Erythroblast (primary cell): Measurements from ENCODE around the gene GNE.
"Not testable (repeated sequence)": the region's sequence is repeated elsewhere in the genome, so short reads cannot be mapped to it uniquely, and the experiment has no call there.

ENCODE experiments used
- DNase-seq, 2 experiments: peaks; one replicate each; lab custom pipeline; 2025; lab: John Stamatoyannopoulos, UW
- GATA1 ChIP-seq: IDR thresholded peaks from 2 replicates; pipeline ENCODE4 v1.6.1; 2011; ENCODE audit warnings: low read depth, mild to moderate bottlenecking, control low read depth, low read length, moderate library complexity
- POLR2A ChIP-seq: IDR thresholded peaks from 2 replicates; pipeline ENCODE4 v1.6.1; 2011; ENCODE audit warnings: mild to moderate bottlenecking, low read length

Gene GNE

DNA sequence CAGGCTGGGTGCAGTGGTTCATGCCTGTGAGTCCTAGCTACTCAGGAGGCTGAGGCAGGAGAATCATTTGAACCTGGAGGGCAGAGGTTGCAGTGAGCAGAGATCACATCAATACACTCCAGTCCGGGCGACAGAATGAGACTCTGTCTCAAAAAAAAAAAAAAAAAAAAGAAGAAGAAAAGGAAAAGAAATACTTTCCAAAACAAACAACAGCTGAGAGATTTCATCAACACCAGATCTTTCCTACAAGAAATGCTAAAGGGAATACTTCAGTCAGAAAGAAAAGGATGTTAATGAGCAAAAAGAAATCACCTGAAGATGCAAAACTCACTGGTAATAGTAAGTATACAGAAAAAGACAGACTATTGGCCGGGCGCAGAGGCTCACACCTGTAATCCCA, 80.7 kb downstream of the GNE start:
- TF ChIP-seq GATA1 (no peak), POLR2A (no peak)
- no peak for DNase-seq

DNA sequence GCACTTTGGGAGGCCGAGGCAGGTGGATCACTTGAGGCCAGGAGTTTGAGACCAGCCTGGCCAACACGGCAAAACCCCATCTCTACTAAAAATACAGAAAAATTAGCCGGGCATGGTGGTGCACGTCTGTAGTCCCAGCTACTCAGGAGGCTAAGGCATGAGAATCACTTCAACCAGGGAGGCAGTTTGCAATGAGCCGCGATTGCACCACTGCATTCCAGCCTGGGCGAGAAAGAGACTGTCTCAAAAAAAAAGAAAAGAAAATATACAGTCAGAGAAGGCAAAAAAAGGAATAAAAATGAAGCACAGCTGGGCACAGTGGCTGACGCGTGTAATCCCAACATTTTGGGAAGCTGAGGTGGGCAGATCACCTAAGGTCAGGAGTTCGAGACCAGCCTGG, 81.8 kb downstream of the GNE start:
- not testable (repeated sequence) for DNase-seq

DNA sequence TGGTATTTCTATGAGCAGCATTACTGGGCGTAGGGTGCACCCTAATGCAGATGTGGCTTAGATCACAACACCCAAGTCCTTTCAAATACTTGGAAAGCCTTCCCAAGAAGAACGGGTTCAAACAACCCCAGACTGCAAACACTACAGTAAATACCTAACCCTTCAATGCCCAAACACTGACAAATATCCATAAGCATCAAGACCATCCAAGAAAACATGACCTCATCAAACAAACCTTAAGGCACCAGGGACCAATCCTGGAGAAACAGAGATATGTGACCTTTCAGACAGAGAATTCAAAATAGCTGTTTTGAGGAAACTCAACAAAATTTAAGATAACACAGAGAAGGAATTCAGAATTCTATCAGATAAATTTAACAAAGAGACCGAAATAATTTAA, 83.0 kb downstream of the GNE start:
- not testable (repeated sequence) for DNase-seq

DNA sequence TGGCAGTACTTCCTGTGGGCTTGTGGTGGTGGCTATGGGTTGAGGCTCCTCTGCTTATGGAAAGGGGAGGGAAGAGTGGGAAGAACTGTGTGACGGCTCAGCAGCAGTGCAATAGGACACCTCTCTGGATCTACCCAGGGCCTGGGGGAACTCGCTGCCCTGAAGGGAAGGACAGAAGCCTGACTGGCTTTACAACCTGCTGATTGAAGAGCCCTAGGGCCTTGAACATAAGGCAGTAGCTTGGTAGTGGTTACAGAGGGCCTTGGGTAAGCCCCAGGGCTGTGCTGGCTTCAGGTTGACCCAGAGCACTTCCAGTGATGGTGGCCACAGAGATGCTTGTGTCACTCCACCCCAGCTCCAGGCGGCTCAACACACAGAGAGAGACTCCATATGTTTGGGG, 83.5 kb downstream of the GNE start:
- TF ChIP-seq POLR2A (no peak), GATA1 (no peak)
- DNase-seq: no peak

DNA sequence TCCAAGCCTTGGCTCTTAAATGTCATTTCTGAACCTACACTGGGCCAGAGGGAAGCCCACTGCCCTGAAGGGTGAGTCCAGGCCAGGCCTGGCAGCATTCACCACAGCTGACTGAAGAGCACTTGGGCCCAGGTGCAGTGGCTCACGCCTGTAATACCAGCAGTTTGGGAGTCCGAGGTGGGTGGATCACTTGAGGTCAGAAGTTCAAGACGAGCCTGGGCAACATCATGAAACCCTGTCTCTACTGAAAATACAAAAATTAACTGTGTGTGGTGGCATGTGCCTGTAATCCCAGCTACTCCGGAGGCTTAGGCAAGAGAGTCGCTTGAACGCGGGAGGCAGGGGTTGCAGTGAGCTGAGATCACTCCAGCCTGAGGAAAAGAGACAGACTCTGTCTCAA, 84.0 kb downstream of the GNE start:
- DNase-seq: no peak
- no peak for TF ChIP-seq POLR2A
- no peak for TF ChIP-seq GATA1

DNA sequence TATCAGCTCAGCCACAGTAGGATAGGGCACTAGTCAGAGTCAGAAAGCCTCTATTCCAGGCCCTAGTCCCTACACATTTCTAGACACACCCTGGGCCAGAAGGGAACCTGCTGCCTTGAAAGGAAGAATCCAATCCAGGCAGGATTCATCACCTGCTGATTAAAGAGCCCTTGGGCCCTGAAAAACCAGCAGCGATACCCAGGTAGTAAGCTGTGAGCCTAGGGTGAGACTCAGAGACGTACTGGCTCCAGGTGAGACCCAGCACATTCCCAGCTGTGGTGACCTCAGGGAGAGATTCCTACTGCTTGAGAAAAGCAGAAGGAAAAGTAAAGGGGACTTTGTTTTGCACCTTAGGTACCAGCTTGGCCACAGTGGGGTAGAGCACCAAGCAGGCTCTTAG, 84.4 kb downstream of the GNE start:
- DNase-seq: no peak
- TF ChIP-seq POLR2A (no peak), GATA1 (no peak)

DNA sequence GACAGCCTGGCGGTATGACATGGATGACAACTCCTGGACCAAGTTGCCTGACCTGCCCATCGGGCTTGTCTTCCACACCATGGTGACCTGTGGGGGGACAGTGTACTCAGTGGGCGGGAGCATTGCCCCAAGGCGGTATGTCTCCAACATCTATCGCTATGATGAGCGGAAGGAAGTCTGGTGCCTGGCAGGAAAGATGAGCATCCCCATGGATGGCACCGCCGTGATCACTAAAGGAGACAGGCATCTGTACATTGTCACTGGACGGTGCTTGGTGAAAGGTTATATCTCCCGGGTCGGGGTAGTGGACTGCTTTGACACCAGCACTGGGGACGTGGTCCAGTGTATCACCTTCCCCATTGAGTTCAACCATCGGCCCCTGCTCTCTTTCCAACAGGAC, 87.7 kb downstream of the GNE start:
- TF ChIP-seq POLR2A (no peak), GATA1 (no peak)
- DNase-seq: no peak

DNA sequence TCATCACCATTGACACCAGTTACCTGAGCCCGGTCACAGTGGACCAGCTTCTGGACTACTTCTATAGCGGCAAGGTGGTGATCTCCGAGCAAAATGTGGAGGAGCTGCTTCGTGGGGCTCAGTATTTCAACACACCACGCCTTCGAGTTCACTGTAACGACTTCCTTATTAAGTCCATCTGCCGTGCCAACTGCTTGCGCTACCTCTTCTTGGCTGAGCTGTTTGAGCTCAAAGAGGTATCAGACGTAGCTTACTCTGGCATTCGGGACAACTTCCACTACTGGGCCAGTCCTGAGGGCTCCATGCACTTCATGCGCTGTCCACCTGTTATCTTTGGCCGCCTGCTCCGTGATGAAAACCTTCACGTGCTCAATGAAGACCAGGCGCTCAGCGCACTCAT, 88.5 kb downstream of the GNE start:
- DNase-seq: no peak
- no peak for TF ChIP-seq POLR2A
- no peak for TF ChIP-seq GATA1

DNA sequence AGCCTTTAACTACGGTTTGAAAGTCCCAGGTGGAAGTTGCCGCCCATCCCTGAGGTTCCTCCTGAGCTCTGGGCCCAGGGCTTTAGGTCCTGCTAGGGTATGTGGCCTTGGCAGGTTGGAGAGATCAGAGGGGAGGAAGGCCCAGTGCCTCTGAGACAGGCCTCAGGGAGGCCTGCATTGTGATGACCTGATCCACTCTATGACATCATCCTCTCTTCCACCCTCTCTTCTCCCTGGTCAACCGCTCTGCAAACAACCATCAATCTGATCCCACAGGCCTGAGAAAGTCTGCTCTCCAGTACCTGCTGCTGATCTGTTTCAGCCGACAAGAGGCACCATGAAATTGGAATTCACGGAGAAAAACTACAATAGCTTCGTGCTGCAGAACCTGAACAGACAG, 89.1 kb downstream of the GNE start, which contains the start of gene CCIN:
CCIN (plus strand) TSS at position 223 of the 400 bp plus-strand sequence; CDS start at position 338, 115 bp downstream.
- no peak for TF ChIP-seq GATA1
- TF ChIP-seq POLR2A: no peak
- no peak for DNase-seq

DNA sequence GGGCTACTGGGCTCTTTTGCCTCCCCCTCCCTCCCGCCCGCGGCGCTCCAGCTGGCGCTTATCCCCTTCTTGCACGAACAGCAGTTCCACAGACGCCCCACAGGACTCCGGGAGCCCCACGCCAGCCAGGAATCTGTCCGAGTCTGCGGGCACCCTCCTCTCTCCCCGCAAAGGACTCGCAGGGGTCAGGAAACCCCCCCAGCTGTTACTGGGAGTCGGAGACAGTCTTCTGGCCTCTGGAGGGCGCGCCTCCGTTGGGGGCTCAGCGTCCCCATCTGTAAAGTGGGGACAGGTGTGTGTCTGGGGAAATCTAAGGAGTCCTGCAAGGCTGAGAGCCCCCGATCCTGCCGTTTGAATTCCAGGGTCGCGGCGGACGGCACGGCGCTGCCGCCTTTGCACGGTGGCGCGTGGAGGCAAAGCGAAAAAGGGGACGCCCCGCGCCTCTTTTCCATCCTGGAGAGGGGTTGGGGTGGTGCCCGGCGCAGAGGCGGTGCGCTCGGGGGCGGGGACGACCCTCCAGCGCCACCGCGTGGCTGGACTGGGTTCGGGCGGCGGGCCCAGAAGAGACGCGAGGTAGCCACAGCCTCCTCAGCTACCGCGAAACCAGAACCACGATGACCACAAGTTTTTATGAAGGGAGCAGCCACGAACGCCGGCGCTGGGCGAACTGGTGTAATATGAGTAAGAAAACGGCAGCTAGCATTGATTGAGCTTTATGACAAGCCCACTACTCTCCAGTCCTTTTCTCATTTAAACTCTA, 91.9 kb downstream of the GNE start:
- TF ChIP-seq POLR2A (no peak), GATA1 (no peak)
- DNase-seq: peak; percentile 71 to 79

DNA sequence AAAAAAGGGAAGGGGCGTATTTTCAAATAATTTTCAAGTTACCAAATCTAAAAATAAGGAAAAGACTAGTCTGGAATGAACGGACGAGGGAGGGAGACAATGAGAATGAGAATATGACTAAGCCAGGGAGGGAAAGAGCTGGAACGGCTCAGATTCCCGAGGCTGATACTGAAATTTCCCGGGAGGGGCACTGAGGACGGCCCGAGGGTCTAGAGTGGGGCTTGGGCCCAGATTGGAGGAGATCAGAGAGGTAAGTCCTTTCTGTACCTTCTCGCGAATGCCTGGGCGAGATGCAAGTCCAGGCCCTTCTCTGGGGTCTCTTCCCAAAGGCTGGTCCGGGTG, 92.5 kb downstream of the GNE start:
- TF ChIP-seq GATA1 (no peak), POLR2A (no peak)
- no peak for DNase-seq

DNA sequence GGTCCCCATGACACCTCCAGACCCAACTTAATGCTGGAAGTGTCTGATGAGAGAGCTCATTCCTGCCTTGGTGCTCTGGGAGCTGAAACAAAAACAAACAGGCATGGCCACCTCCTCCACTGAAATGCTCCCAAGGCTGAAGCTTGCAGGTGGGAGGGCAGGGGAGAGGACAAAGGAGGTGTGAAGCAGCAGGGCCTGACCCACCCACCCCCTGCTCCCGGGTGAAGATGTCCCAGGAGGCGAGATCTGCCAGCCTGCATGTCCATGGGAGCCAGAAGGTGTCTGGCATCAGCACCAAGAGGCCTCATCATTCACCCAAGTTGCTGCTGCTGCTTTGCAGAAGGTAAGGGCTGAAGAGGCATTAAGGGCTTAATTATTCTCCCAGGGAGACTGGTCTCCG, 93.3 kb downstream of the GNE start:
- no peak for DNase-seq
- TF ChIP-seq POLR2A: no peak
- TF ChIP-seq GATA1: no peak
